WTC11 (cell line): ENCODE measurements around the gene ZNF286A.

Experiments
- CREM ChIP-seq: sonication (generic); formaldehyde crosslinking; IDR thresholded peaks from 2 replicates; pipeline ENCODE4 v1.8.1; 2022; ENCODE audit warnings: mild to moderate bottlenecking, missing genetic modification reagents, moderate library complexity
- CTCF ChIP-seq: fragments of 200-600 bp; IDR thresholded peaks from 2 replicates; pipeline ENCODE4 v1.8.0; 2022; ENCODE audit warnings: antibody characterized with exemption
- ELF4 ChIP-seq: sonication (generic); formaldehyde crosslinking; IDR thresholded peaks from 2 replicates; pipeline ENCODE4 v1.8.1; 2022; ENCODE audit warnings: low read depth, mild to moderate bottlenecking, moderate library complexity, missing genetic modification reagents
- ESRRA ChIP-seq: sonication (generic); formaldehyde crosslinking; IDR thresholded peaks from 2 replicates; pipeline ENCODE4 v1.8.1; 2022; ENCODE audit warnings: mild to moderate bottlenecking, missing genetic modification reagents, borderline replicate concordance
- GRHL2 ChIP-seq: fragments of 250-450 bp; sonication (Bioruptor Pico); IDR thresholded peaks from 2 replicates; pipeline ENCODE4 v1.8.0; 2022; ENCODE audit warnings: mild to moderate bottlenecking, moderate library complexity; ENCODE audit not compliant: insufficient replicate concordance, severe bottlenecking
- JAZF1 ChIP-seq: fragments of 250-450 bp; sonication (Bioruptor Pico); IDR thresholded peaks from 2 replicates; pipeline ENCODE4 v1.9.0; 2021; ENCODE audit warnings: moderate library complexity, mild to moderate bottlenecking, inconsistent platforms
- MAX ChIP-seq: sonication (generic); formaldehyde crosslinking; IDR thresholded peaks from 2 replicates; pipeline ENCODE4 v1.8.0; 2022; ENCODE audit warnings: mild to moderate bottlenecking, missing genetic modification reagents
- SMAD4 ChIP-seq: sonication (generic); formaldehyde crosslinking; IDR thresholded peaks from 2 replicates; pipeline ENCODE4 v1.8.0; 2022; ENCODE audit warnings: mild to moderate bottlenecking, missing genetic modification reagents
- SP1 ChIP-seq: sonication (generic); formaldehyde crosslinking; conservative IDR thresholded peaks from 2 replicates; pipeline ENCODE4 v1.8.1; 2022; ENCODE audit warnings: missing genetic modification reagents
- ZBTB21 ChIP-seq: sonication (generic); formaldehyde crosslinking; IDR thresholded peaks from 2 replicates; pipeline ENCODE4 v1.8.1; 2023; ENCODE audit warnings: mild to moderate bottlenecking, missing genetic modification reagents, borderline replicate concordance
- ZNF138 ChIP-seq: sonication (generic); formaldehyde crosslinking; conservative IDR thresholded peaks from 2 replicates; pipeline ENCODE4 v1.8.1; 2022; ENCODE audit warnings: mild to moderate bottlenecking, moderate library complexity, missing genetic modification reagents
- ZNF232 ChIP-seq: sonication (generic); formaldehyde crosslinking; IDR thresholded peaks from 2 replicates; pipeline ENCODE4 v1.8.0; 2022; ENCODE audit warnings: mild to moderate bottlenecking, missing genetic modification reagents
- ZNF423 ChIP-seq: fragments of 250-450 bp; sonication (Bioruptor Pico); IDR thresholded peaks from 2 replicates; pipeline ENCODE4 v2.1.2; 2022; ENCODE audit warnings: mild to moderate bottlenecking, moderate library complexity
- TF ChIP-seq, protein P1 (sequence below): sonication (generic); formaldehyde crosslinking; IDR thresholded peaks from 2 replicates; pipeline ENCODE4 v1.8.1; 2022; ENCODE audit warnings: mild to moderate bottlenecking, missing genetic modification reagents, moderate library complexity, borderline replicate concordance

GRCh38 chr17:15663691-15664090 lies 35.9 kb upstream of the ZNF286A start:
- TF ChIP-seq SP1 (no peak), CTCF (no peak), ELF4 (CRISPR knock-in tag) (no peak), JAZF1 (CRISPR knock-in tag) (no peak), ESRRA (CRISPR knock-in tag) (no peak), GRHL2 (CRISPR knock-in tag) (no peak), ZNF423 (no peak), ZNF232 (CRISPR knock-in tag) (no peak), ZNF138 (no peak), MAX (CRISPR knock-in tag) (no peak), ZBTB21 (no peak), SMAD4 (no peak), CREM (CRISPR knock-in tag) (no peak)
- TF ChIP-seq, protein P1, sequence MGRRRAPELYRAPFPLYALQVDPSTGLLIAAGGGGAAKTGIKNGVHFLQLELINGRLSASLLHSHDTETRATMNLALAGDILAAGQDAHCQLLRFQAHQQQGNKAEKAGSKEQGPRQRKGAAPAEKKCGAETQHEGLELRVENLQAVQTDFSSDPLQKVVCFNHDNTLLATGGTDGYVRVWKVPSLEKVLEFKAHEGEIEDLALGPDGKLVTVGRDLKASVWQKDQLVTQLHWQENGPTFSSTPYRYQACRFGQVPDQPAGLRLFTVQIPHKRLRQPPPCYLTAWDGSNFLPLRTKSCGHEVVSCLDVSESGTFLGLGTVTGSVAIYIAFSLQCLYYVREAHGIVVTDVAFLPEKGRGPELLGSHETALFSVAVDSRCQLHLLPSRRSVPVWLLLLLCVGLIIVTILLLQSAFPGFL (CRISPR knock-in tag), result no peak
